ENCODE measurements around the gene GATB.

The GATB gene

GRCh38 chr4:151626751-151627150, 134.1 kb downstream of the GATB start:
- no peak for TF ChIP-seq CTCF (IDR thresholded peaks at IDR 0.05; ENCODE audit: low read depth, low read length)
- no peak overlapping the region for H3K4me3 ChIP-seq (ENCODE audit: low read depth, low read length)
- DNase-seq (ENCODE audit: low read depth, low spot score) = no peak
- in situ Hi-C loops (cut with HindIII; ENCODE audit: low sequenced_read_pairs) = no loop called here

GRCh38 chr4:151626228-151626627, 134.6 kb downstream of the GATB start:
- DNase-seq (ENCODE audit: low read depth, low spot score) = no peak
- no peak for TF ChIP-seq CTCF (IDR thresholded peaks at IDR 0.05; ENCODE audit: low read depth, low read length)
- in situ Hi-C loops (cut with HindIII; ENCODE audit: low sequenced_read_pairs) = no loop called here
- H3K4me3 ChIP-seq (ENCODE audit: low read depth, low read length) = no peak overlapping the region

- no peak for DNase-seq (ENCODE audit: low read depth, low spot score)
- no peak overlapping the region for H3K4me3 ChIP-seq (ENCODE audit: low read depth, low read length)
- in situ Hi-C loops (cut with HindIII; ENCODE audit: low sequenced_read_pairs) = no loop called here
- TF ChIP-seq CTCF (IDR thresholded peaks at IDR 0.05; ENCODE audit: low read depth, low read length) = no peak
Observed at GRCh38 chr4:151624626-151625565, 135.9 kb downstream of the GATB start.
